Breast epithelium (tissue), 3 donors: Measurements from ENCODE around the gene PDZD8.

Experiments used
- POLR2A ChIP-seq: fragments of 450-650 bp; IDR thresholded peaks from one replicate; pipeline ENCODE4 v1.6.1; 2016; ENCODE audit warnings: antibody characterized with exemption, mild to moderate bottlenecking, moderate library complexity
- TF ChIP-seq, protein P1 (sequence below), 3 donors: fragments of 450-650 bp; IDR thresholded peaks; one replicate each; pipeline ENCODE4 v1.5.1; 2016 to 2017; ENCODE audit warnings: antibody characterized with exemption in 3 of 3, mild to moderate bottlenecking in 3 of 3, moderate library complexity in 3 of 3

DNA sequence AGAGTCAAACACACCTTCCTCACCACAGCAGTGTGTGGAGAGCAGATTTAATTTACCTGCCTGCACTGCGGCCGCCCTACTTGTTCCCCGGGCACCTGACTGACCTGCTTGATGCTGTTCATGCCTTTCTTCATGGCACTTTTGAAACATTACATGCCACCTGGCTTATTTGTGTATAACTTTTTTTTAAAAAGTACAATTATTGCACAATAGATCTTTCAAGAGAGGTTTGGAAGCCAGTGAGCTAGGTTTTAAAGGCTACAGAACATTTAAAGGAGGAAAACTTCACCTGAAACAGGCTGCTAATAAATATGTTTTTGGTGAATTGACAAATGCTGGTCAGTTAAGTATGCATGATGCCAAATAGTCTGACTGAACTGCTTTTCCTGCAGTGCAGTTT is 101.3 kb downstream of the PDZD8 start:
- TF ChIP-seq, protein P1, sequence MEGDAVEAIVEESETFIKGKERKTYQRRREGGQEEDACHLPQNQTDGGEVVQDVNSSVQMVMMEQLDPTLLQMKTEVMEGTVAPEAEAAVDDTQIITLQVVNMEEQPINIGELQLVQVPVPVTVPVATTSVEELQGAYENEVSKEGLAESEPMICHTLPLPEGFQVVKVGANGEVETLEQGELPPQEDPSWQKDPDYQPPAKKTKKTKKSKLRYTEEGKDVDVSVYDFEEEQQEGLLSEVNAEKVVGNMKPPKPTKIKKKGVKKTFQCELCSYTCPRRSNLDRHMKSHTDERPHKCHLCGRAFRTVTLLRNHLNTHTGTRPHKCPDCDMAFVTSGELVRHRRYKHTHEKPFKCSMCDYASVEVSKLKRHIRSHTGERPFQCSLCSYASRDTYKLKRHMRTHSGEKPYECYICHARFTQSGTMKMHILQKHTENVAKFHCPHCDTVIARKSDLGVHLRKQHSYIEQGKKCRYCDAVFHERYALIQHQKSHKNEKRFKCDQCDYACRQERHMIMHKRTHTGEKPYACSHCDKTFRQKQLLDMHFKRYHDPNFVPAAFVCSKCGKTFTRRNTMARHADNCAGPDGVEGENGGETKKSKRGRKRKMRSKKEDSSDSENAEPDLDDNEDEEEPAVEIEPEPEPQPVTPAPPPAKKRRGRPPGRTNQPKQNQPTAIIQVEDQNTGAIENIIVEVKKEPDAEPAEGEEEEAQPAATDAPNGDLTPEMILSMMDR (IDR thresholded peaks at IDR 0.05): no peak
- TF ChIP-seq POLR2A: no peak
